Measurements from ENCODE around the gene RPIA. TPM values are rescaled to one million over a fixed set of nuclear protein-coding genes. Genes with fewer than 3 reads are reported as not detected.

Gene RPIA
- total RNA-seq, 3 donors from 2014 or later: 17.5 to 29.7 (median 25.7) TPM

GRCh38 chr2:88711289-88711688, 19.8 kb downstream of the RPIA start:
- H3K9me3 ChIP-seq: no peaks in the 10 kb centered on the region
- H3K4me3 ChIP-seq: no peak overlapping the region
- intact Hi-C loops (cut with DNase I, micrococcal nuclease): no loop called here
- no peak for DNase-seq
- no peaks in the 10 kb centered on the region for H3K4me1 ChIP-seq (ENCODE audit: low read depth)
- TF ChIP-seq, protein P1, sequence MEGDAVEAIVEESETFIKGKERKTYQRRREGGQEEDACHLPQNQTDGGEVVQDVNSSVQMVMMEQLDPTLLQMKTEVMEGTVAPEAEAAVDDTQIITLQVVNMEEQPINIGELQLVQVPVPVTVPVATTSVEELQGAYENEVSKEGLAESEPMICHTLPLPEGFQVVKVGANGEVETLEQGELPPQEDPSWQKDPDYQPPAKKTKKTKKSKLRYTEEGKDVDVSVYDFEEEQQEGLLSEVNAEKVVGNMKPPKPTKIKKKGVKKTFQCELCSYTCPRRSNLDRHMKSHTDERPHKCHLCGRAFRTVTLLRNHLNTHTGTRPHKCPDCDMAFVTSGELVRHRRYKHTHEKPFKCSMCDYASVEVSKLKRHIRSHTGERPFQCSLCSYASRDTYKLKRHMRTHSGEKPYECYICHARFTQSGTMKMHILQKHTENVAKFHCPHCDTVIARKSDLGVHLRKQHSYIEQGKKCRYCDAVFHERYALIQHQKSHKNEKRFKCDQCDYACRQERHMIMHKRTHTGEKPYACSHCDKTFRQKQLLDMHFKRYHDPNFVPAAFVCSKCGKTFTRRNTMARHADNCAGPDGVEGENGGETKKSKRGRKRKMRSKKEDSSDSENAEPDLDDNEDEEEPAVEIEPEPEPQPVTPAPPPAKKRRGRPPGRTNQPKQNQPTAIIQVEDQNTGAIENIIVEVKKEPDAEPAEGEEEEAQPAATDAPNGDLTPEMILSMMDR (IDR thresholded peaks at IDR 0.05): no peak
- no peak for ATAC-seq
- H3K36me3 ChIP-seq (ENCODE audit: low read depth): no peaks in the 10 kb centered on the region

- ATAC-seq (no peak), DNase-seq (no peak)
- intact Hi-C loops (cut with DNase I, micrococcal nuclease): no loop called here
- no peaks in the 10 kb centered on the region for H3K4me1 ChIP-seq (ENCODE audit: low read depth)
- no peaks in the 10 kb centered on the region for H3K9me3 ChIP-seq
- no peak overlapping the region for H3K4me3 ChIP-seq
- H3K36me3 ChIP-seq (ENCODE audit: low read depth): no peaks in the 10 kb centered on the region
- TF ChIP-seq, protein P1 (IDR thresholded peaks at IDR 0.05): no peak
Observed at GRCh38 chr2:88711897-88712296, 20.4 kb downstream of the RPIA start.

- TF ChIP-seq, protein P1 (IDR thresholded peaks at IDR 0.05): no peak
- intact Hi-C loops (cut with DNase I, micrococcal nuclease): no loop called here
- H3K4me1 ChIP-seq (ENCODE audit: low read depth): no peaks in the 10 kb centered on the region
- H3K36me3 ChIP-seq (ENCODE audit: low read depth): no peaks in the 10 kb centered on the region
- no peaks in the 10 kb centered on the region for H3K9me3 ChIP-seq
- no peak overlapping the region for H3K4me3 ChIP-seq
- no peak for ATAC-seq
- no peak for DNase-seq
Observed at GRCh38 chr2:88713408-88713807, 21.9 kb downstream of the RPIA start.

DNA sequence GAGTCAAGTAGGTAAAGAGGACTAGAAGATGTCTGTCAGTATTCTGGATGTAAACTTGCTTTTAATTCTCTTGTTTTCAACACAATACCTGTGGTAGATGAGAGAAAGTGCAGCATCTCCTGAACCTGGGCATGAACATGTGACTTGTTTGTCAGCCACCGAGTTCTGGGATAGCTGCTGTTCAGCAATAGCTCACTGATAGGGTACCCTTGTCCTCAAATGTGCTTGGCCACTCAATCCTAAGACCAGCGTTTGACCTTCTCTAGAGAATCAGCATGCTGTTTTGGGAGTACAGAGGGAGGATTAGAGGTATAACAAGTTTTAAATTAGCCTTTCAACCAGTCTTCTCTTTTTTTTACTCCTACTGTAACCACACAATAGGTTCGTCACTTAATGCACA, 23.2 kb downstream of the RPIA start:
- no peaks in the 10 kb centered on the region for H3K9me3 ChIP-seq
- no peaks in the 10 kb centered on the region for H3K4me1 ChIP-seq (ENCODE audit: low read depth)
- H3K4me3 ChIP-seq: no peak overlapping the region
- no peak for DNase-seq
- no peaks in the 10 kb centered on the region for H3K36me3 ChIP-seq (ENCODE audit: low read depth)
- no peak for ATAC-seq
- TF ChIP-seq, protein P1 (IDR thresholded peaks at IDR 0.05): no peak
- intact Hi-C loops (cut with DNase I, micrococcal nuclease): no loop called here

DNA sequence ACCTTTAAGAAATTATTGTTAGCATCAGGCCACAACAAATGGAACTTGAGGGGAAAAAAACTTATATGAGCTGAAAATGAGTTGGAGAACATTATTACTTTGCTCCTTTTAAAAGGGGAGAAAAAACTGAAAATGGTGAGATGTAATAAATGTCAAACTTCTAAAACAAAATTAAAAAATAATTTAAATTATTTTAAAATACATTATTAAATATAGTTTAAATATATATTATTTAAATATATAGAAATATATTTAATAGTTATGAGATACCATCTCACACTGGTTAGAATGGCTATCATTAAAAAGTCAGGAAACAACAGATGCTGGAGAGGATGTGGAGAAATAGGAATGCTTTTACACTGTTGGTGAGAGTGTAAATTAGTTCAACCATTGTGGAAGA, 28.9 kb downstream of the RPIA start:
- TF ChIP-seq, protein P1 (IDR thresholded peaks at IDR 0.05): no peak
- intact Hi-C loops (cut with DNase I, micrococcal nuclease): no loop called here

GRCh38 chr2:88721268-88721667, 29.8 kb downstream of the RPIA start:
- DNase-seq: no peak
- no peaks in the 10 kb centered on the region for H3K36me3 ChIP-seq (ENCODE audit: low read depth)
- intact Hi-C loops (cut with DNase I, micrococcal nuclease): no loop called here
- ATAC-seq: no peak
- peaks cover 7% of the 10 kb centered on the region for H3K4me1 ChIP-seq (ENCODE audit: low read depth)
- H3K4me3 ChIP-seq: no peak overlapping the region
- H3K9me3 ChIP-seq: no peaks in the 10 kb centered on the region
- TF ChIP-seq, protein P1 (IDR thresholded peaks at IDR 0.05): no peak

More for the DNA sequence above, 28.9 kb downstream of the RPIA start:
- ATAC-seq (no peak), DNase-seq (no peak)
- Histone ChIP-seq H3K9me3 (no peaks in the 10 kb centered on the region), H3K36me3 (ENCODE audit: low read depth) (no peaks in the 10 kb centered on the region), H3K4me1 (ENCODE audit: low read depth) (peaks cover 7% of the 10 kb centered on the region), H3K4me3 (no peak overlapping the region)

Measured in mucosa of descending colon (tissue), 3 donors.